VCaP (cell line): Measurements from ENCODE around the gene SPINT3.

Experiments
- H3K27ac ChIP-seq: fragments of 450-650 bp; 2 replicates; pipeline ENCODE4 v1.5.1; 2017
- CTCF ChIP-seq: fragments of 450-650 bp; conservative IDR thresholded peaks from 2 replicates; pipeline ENCODE4 v1.5.1; 2017; ENCODE audit warnings: mild to moderate bottlenecking, moderate library complexity

Gene SPINT3

GRCh38 chr20:45501600-45501999 lies 13.8 kb downstream of the SPINT3 start:
- TF ChIP-seq CTCF: no peak
- H3K27ac ChIP-seq: no peak overlapping the region

- H3K27ac ChIP-seq: no peak overlapping the region
- TF ChIP-seq CTCF: no peak
Observed at GRCh38 chr20:45500022-45500421, 15.4 kb downstream of the SPINT3 start.

- no peak for TF ChIP-seq CTCF
Observed at GRCh38 chr20:45497971-45498494, 17.4 kb downstream of the SPINT3 start.

GRCh38 chr20:45496166-45496565 lies 19.3 kb downstream of the SPINT3 start:
- no peak for TF ChIP-seq CTCF
- no peak overlapping the region for H3K27ac ChIP-seq

More at GRCh38 chr20:45497971-45498494, 17.4 kb downstream of the SPINT3 start:
- H3K27ac ChIP-seq: no peak overlapping the region

GRCh38 chr20:45495501-45495941 lies 19.9 kb downstream of the SPINT3 start:
- H3K27ac ChIP-seq: no peak overlapping the region
- TF ChIP-seq CTCF: no peak

- no peak for TF ChIP-seq CTCF
Observed at GRCh38 chr20:45489083-45489531, 26.3 kb downstream of the SPINT3 start.

GRCh38 chr20:45487231-45487635 lies 28.2 kb downstream of the SPINT3 start:
- no peak overlapping the region for H3K27ac ChIP-seq
- TF ChIP-seq CTCF: no peak; the same call in 1 of the 2 replicates

More at GRCh38 chr20:45489083-45489531, 26.3 kb downstream of the SPINT3 start:
- H3K27ac ChIP-seq: no peak overlapping the region
